ENCODE results near the gene POTEF. TPM values are rescaled to one million over a fixed set of nuclear protein-coding genes. Genes with fewer than 3 reads are reported as not detected.
"Not testable (repeated sequence)": the region's sequence is repeated elsewhere in the genome, so short reads cannot be mapped to it uniquely, and the experiment has no call there.

Gene POTEF
- total RNA-seq, 1 donor: not detected

DNA sequence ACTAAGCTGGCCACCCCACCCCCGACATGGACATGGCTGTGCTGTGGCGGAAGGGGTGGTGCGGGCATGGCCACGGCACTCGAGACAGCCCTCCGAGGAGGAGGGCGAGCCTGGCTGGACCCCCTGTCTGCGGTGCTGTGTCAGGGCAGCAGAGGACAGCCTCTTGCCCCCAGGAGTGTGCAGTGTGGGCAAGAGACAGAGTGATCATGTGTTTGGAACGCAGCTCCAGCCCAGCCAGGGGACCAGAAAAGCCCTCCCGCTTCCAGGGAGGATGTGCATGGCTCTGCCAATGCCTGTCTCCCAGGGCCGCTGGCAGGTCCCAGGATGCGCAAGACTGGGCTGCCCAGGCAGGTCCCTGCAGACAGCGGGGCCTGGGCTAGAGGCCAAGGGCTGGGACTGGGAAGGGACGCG is 9.8 kb upstream of the POTEF start:
- DNase-seq (ENCODE audit: low read depth); H3K4me3 ChIP-seq (ENCODE audit: low read depth, low read length): not testable (repeated sequence)

DNA sequence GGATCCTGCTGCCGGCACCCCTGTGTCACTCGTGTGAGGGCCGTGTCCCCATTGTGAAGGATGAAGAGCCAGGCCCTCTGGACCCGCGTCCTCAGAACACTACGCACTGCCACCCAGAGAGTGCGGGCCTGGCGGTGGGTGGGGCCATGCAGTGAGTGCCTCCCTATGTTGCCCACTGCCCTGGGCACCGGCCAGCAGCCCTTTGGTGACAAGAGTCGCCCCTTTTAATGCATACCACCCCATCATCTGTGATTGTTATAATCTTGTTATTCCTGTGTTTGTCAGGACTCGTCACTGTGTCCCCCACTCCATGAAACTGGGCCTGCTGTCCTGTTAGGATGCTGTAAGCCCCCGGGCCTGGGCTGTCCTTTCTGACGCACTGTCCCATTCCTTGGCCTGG is 9.3 kb upstream of the POTEF start:
- not testable (repeated sequence) for DNase-seq (ENCODE audit: low read depth); H3K4me3 ChIP-seq (ENCODE audit: low read depth, low read length)

DNA sequence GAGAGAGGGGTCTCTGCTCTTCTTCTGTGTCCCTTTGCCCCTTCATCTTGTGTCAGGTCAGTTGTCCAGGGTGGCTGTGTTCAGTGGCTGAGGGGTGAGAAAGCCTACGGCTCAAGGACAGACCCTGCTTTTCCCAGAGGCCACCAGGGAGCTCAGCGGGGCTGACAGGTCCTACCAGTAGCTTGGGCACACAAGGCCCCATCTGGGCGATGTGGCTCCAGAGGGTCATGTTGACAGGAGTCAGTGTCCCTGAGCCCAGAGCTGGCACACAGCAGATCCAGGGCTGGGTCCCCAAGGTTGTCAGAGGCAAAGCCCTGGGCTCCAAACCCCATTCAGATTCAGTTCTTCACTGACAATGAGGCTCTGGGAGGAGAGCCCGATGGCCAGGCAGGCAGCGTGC is 8.1 kb upstream of the POTEF start:
- H3K4me3 ChIP-seq (ENCODE audit: low read depth, low read length); DNase-seq (ENCODE audit: low read depth): not testable (repeated sequence)

DNA sequence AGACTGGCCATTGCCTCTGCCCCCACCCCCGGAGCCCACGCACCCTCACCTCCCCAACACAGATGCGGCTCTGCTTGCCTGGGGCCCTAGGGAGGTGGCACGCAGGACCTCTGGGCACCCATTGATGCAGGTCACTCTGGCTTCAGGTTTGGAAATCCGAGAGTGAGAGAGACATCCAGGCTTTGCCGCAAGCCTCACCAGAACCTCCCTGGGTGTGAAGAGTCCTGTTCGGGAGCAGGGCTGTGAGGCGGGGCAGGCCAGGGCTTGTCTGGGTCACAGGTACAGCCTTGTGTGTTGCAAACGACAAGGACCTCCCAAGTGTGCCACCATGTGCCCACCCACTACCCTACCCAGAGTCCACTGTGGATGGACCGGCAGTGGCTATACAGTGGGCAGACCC is 7.5 kb upstream of the POTEF start:
- H3K4me3 ChIP-seq (ENCODE audit: low read depth, low read length); DNase-seq (ENCODE audit: low read depth): not testable (repeated sequence)

DNA sequence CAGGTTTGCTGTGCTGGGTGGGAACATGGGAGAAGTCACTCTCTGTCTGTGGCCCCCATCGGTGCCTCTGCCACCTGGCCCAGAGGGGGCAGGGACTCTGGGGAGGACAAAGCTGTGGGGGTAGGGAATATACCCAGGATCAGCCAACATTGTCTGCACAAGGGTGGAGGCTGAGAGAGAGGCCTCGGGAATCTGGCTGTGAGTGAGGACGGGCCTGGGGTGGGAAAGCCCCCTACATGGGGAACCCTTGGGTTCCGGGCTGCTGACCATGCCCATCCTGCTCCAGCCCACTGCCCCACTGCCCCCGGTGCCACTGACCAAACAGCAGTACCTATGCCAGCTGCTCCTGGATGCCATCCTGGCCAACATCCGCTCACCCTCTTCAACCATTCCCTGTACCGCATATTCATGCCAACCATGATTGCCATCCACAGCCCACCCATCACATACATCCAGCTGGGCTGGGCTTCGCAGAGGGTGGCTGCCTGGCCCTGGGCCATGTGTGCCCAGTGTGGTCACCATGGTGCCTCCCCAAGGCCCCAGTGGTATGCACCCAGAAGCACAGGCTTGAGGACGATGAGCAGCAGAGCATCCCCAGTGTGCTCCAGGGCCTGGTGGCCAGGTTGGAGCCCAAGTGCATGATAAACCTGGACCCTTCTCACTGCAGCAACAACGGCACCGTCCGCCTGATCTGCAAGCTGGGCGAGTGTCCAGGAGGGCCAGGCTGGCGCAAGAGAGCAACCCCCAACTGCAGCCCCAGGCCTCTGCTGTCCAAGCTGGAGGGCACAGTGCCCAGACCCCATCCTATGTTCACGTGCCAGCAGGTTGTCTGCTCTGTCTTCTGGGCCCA is 6.9 kb upstream of the POTEF start:
- H3K4me3 ChIP-seq (ENCODE audit: low read depth, low read length): no peak overlapping the region
- TF ChIP-seq, protein P1, sequence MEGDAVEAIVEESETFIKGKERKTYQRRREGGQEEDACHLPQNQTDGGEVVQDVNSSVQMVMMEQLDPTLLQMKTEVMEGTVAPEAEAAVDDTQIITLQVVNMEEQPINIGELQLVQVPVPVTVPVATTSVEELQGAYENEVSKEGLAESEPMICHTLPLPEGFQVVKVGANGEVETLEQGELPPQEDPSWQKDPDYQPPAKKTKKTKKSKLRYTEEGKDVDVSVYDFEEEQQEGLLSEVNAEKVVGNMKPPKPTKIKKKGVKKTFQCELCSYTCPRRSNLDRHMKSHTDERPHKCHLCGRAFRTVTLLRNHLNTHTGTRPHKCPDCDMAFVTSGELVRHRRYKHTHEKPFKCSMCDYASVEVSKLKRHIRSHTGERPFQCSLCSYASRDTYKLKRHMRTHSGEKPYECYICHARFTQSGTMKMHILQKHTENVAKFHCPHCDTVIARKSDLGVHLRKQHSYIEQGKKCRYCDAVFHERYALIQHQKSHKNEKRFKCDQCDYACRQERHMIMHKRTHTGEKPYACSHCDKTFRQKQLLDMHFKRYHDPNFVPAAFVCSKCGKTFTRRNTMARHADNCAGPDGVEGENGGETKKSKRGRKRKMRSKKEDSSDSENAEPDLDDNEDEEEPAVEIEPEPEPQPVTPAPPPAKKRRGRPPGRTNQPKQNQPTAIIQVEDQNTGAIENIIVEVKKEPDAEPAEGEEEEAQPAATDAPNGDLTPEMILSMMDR (IDR thresholded peaks at IDR 0.05; ENCODE audit: insufficient read depth, low read length): no peak
- no peak for DNase-seq (ENCODE audit: low read depth)

DNA sequence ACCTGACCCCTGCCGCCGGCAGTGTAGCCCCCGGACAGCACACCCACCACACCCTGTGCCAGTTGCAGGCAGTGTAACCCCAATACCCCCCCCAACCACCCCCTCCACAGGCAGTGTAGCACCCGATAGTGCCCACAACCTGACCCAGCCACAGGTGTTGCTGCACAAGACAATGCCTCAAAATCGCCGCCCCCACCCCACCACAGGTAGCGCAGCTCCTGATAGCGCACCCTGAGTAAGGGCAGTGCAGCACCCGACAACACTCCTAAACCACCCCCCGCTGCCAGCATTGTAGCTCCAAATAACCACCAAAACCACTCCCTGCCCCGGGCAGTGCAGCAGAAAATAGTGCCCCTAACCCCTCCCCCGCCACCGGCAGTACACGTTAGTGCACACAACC is 558 bp downstream of the POTEF start:
- H3K4me3 ChIP-seq (ENCODE audit: low read depth, low read length); DNase-seq (ENCODE audit: low read depth): not testable (repeated sequence)

DNA sequence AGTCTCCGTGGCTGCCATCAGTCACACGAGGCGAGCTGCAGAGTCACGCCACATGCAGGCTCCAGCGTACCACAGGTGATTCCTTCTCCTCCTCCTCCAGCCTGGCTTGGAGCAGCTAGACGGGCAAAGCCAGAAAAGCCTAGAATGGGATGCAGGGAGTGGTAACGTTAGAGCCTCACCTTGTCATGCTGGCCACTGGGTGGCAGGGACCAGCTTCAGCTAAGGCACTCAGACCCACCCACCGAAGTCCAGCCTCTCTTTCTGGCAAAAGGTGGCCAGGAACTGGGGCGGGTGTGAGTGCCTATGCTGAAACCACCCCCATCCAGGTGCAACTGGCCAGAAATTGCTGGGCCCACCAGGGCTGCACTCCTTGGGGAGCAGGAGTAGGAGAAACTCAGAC is 1.3 kb downstream of the POTEF start:
- not testable (repeated sequence) for H3K4me3 ChIP-seq (ENCODE audit: low read depth, low read length); DNase-seq (ENCODE audit: low read depth)

DNA sequence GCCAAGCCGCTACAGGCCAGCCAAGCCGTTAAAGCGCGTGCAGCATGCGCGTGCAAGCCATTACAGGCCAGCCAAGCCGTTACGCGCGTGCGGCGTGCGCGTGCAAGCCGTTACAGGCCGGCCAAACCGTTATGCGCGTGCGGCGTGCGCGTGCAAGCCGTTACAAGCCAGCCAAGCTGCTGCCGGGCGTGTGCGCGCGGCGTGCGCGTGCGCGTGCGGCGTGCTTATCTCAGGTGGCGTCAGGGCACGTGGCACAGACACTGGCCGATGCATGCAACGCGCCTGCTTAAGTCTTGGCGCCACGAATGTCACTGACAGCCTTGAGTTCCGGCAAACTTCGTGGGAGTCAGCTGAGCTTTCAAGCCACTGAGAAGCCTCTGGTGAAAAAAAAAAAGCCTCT is 8.1 kb downstream of the POTEF start:
- not testable (repeated sequence) for DNase-seq (ENCODE audit: low read depth); H3K4me3 ChIP-seq (ENCODE audit: low read depth, low read length)

DNA sequence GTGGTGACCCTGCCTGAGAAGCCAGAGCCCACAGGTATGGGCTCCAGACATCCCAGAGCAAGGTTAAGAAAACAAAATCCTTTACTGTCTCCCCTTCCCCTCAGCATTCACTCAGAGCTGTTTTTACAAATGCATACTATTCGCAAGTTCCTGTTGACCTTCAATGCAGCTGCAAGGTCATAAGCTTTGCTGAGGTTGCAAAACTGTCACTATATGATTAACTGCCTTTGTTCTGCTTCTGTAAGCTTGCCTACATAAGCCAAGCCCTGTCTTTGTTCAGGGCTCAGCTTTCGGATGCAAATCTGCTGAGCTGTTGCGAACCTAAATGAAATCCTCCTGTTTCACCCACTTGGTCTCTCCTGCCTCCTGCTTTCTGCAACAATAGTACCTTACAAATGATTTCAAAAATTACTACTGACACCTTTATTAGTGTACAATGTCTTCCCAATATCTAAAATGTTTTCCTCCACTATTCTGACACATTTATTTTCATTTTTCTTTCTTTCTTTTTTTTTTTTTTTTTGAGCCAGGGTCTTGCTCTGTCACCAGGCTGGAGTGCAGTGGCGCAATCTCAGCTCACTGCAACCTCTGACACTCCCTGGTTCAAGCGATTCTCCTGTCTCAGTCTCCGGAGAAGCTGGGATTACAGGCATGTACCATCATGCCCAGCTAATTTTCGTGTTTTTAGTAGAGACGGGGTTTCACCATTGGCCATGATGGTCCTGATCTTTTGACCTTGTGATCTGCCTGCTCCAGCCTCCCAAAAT is 26.2 kb downstream of the POTEF start:
- not testable (repeated sequence) for DNase-seq (ENCODE audit: low read depth); H3K4me3 ChIP-seq (ENCODE audit: low read depth, low read length)

DNA sequence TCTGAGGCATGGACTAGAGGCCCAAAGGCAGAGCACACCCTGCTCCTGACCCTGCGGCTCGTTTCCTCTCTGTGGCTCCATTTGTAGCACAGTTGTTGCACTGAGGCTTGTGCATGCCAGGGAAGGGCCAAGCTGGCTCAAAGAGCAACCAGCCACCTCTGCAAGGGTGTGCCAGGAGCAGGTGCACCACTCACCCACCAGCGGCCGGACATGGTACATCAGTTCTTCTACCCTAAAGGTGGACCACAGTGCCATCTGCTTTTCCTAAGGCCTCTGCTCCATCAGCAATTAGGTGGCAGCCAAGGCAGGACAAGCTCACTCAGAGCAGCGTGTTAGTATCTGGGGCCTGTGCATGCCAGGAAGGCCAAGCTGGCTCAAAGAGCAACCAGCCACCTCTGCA is 66.4 kb downstream of the POTEF start:
- not testable (repeated sequence) for H3K4me3 ChIP-seq (ENCODE audit: low read depth, low read length); DNase-seq (ENCODE audit: low read depth)

DNA sequence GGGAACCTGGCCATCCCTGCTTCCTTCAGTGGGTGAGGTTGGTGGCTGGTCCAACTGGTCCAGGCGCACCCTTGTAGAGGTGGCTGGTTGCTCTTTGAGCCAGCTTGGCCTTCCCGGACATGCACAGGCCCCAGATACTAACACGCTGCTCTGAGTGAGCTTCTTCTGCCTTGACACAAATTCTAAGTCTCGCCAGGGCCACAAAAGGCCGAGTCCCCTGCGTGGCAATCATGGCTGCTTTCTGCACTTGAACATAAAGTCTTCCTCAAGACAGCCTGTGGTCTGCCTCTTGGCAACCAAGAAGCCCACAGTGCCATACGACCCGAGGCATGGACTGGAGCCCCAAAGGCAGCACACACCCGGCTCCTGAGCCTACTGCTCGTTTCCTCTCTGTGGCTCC is 69.0 kb downstream of the POTEF start:
- H3K4me3 ChIP-seq (ENCODE audit: low read depth, low read length); DNase-seq (ENCODE audit: low read depth): not testable (repeated sequence)

DNA sequence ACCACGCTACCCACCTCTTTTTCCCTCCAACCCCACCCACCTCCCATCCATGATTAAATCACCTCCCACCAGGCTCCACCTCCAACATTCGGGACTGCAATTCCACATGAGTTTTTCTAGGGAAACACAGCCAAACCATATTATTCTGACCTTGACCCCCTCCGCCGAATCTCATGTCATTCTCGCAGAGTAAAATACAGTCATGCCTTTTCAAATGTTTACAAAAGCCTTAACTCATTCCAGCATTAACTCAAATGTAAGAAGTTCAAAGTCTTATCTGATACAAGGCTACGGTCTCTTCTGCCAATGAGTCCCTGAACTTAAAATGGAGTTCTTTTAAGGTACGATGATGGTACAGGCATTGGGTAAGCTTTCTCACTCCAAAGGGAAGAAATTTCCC is 72.7 kb downstream of the POTEF start:
- H3K4me3 ChIP-seq (ENCODE audit: low read depth, low read length); DNase-seq (ENCODE audit: low read depth): not testable (repeated sequence)

DNA sequence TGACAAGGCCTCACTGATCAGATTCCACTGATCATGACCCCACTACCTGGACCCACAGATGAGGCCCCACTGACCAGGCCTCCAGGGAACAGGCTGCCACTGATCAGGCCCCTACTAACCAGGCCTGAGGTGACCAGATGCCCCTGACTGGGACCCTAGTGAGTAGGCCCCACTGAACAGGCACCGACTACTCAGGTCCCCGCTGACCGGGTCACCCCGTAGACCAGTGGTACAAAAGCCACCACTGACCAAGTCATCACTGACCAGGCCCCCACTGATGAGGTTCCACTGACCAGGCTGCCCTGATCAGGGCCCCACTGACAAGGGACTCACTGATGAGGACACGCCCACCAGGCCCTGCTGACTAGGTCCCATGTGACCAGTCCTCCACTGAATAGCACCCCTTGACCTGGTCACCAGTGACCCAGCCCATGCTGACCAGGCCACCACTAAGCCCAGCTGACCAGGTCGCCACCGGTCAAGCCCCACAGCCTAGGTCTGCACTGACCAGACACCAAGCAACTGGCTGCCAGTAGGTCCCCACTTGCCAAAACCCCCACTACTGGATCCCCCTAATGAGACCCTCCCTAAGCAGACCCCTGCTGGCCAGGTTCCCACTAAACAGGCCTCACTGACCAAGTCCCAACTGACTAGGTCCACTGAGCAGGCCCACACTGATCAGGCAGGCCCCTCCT is 75.7 kb downstream of the POTEF start:
- H3K4me3 ChIP-seq (ENCODE audit: low read depth, low read length); DNase-seq (ENCODE audit: low read depth): not testable (repeated sequence)

DNA sequence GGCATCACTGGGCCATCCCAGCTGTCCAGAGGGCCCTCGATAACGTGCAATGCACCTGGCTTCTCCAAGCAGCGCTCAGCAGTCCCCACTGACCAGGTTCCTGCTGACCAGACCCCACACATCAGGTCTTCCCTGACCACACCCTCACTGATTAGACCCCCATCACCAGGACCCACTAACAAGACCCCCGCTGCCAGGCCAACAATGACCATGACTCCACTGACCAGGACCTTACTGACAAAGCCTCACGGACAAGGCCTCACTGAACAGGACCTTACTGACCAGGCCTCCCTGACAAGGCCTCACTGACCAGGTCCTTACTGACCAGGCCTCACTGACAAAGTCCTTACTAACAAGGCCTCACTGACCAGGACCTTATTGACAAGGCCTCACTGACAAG is 76.6 kb downstream of the POTEF start:
- DNase-seq (ENCODE audit: low read depth); H3K4me3 ChIP-seq (ENCODE audit: low read depth, low read length): not testable (repeated sequence)

DNA sequence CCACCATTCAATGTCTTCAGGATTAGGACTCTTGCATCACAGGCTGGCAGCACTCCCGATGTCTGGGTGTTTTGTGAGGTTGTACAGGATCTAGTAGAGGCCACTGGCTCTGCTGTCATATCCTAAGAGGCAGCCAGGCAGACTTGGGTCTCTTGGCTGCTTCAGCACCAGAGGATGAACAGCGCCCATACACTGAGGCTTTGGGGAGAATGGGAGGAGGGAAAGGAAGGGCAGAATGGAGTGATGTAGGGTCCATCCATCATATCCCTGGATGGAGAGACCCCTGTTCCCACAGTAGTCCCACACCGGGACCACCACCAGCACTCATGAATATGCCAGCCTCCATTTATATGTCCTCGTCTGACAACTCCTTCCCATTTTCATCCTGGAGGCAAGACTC is 80.6 kb downstream of the POTEF start:
- not testable (repeated sequence) for DNase-seq (ENCODE audit: low read depth); H3K4me3 ChIP-seq (ENCODE audit: low read depth, low read length)

DNA sequence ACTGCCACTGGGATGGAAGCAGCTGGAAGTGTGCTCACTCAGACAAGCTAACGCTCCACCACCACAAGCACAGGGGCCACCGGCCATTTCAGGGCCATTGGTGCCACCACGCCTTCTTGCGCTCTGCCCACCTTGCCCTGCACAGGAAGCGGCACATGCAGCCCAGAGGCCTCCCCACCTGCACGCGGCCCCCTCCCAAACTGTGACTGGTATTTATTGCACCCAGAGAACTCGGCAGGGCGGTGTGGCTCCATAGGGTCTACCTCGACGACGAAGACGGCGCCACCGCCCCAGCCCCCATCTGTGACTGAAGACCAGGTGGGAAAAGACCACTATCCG is 90.8 kb downstream of the POTEF start:
- not testable (repeated sequence) for H3K4me3 ChIP-seq (ENCODE audit: low read depth, low read length); DNase-seq (ENCODE audit: low read depth)

DNA sequence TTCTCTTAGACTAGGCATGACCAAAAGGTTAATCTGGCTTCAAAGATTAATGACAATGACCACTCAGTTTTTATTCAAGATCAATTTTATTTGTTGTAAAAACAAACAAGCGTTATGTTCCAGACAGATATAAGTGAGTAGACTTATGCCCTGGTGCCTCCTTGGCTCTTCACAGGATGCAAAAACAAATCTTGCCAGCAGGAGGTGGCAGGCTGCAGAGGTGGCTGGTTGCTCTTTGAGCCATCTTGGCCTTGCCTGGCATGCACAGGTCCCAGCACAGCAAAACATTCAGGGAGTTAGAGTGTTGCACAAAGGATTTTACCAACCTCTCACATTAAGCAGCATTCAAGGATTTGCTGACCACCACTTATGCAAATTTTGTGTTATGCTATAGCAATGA is 103.1 kb downstream of the POTEF start:
- not testable (repeated sequence) for H3K4me3 ChIP-seq (ENCODE audit: low read depth, low read length); DNase-seq (ENCODE audit: low read depth)

Data from fibroblast of the aortic adventitia (primary cell).